ENCODE data around the gene CHRM2. TPM values are rescaled to one million over a fixed set of nuclear protein-coding genes. Genes with fewer than 3 reads are reported as not detected.

Gene CHRM2
- total and polyA plus RNA-seq, 2 experiments from 2014 or later: 0.21 to 0.35 TPM

GRCh38 chr7:136869991-136870865 lies 1.8 kb downstream of the CHRM2 start:
- peak; percentile 49 for DNase-seq (ENCODE audit: low spot score)
- no peak overlapping the region for H3K27ac Mint-ChIP-seq
- H3F3A ChIP-seq (replicated peaks; ENCODE audit: low read depth): no peaks in the 10 kb centered on the region
- peaks cover 32% of the 10 kb centered on the region for H3K4me1 ChIP-seq (ENCODE audit: insufficient read depth)
- H3K36me3 Mint-ChIP-seq (ENCODE audit: low read depth): no peaks in the 10 kb centered on the region
- peaks cover 28% of the 10 kb centered on the region for H3K4me1 Mint-ChIP-seq
- no peaks in the 10 kb centered on the region; the same call in 1 of the 2 replicates for H4K20me1 ChIP-seq (replicated peaks; ENCODE audit: insufficient read depth)
- H3K27ac ChIP-seq (ENCODE audit: low read depth): no peak overlapping the region
- H3K4me2 ChIP-seq: peak overlapping the region; percentile 95
- peak overlapping the region; percentile 96 for H2AFZ ChIP-seq
- no peaks in the 10 kb centered on the region for H3K9me3 Mint-ChIP-seq
- H3K4me3 ChIP-seq: peak overlapping the region; percentile 76
- no peaks in the 10 kb centered on the region for H3K9me2 ChIP-seq (ENCODE audit: insufficient read depth)
- peak overlapping the region; percentile 72 for H3K4me3 Mint-ChIP-seq
- peak; percentile 48 for ATAC-seq
- no peaks in the 10 kb centered on the region for H3K36me3 ChIP-seq (ENCODE audit: insufficient read depth)
- H3K27me3 ChIP-seq (ENCODE audit: insufficient read depth): peaks cover 77% of the 10 kb centered on the region
- peaks cover 56% of the 10 kb centered on the region for H3K27me3 Mint-ChIP-seq (ENCODE audit: insufficient read depth, low read depth, poor library complexity)
- TF ChIP-seq EZH2phosphoT487 (IDR thresholded peaks at IDR 0.05; ENCODE audit: unreplicated experiment) (peak; percentile 47), ZNF114 (CRISPR knock-in tag; IDR thresholded peaks at IDR 0.05) (no peak), JUNB (IDR thresholded peaks at IDR 0.05; ENCODE audit: unreplicated experiment) (no peak), POLR2AphosphoS5 (IDR thresholded peaks at IDR 0.05; ENCODE audit: low read depth) (no peak), EZH2 (IDR thresholded peaks at IDR 0.05; ENCODE audit: low read depth, unreplicated experiment) (peak; percentile 84)
- TF ChIP-seq, protein P1, sequence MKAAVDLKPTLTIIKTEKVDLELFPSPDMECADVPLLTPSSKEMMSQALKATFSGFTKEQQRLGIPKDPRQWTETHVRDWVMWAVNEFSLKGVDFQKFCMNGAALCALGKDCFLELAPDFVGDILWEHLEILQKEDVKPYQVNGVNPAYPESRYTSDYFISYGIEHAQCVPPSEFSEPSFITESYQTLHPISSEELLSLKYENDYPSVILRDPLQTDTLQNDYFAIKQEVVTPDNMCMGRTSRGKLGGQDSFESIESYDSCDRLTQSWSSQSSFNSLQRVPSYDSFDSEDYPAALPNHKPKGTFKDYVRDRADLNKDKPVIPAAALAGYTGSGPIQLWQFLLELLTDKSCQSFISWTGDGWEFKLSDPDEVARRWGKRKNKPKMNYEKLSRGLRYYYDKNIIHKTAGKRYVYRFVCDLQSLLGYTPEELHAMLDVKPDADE (IDR thresholded peaks at IDR 0.05): no peak
- H3K79me2 ChIP-seq (replicated peaks; ENCODE audit: insufficient read depth): no peaks in the 10 kb centered on the region

DNA sequence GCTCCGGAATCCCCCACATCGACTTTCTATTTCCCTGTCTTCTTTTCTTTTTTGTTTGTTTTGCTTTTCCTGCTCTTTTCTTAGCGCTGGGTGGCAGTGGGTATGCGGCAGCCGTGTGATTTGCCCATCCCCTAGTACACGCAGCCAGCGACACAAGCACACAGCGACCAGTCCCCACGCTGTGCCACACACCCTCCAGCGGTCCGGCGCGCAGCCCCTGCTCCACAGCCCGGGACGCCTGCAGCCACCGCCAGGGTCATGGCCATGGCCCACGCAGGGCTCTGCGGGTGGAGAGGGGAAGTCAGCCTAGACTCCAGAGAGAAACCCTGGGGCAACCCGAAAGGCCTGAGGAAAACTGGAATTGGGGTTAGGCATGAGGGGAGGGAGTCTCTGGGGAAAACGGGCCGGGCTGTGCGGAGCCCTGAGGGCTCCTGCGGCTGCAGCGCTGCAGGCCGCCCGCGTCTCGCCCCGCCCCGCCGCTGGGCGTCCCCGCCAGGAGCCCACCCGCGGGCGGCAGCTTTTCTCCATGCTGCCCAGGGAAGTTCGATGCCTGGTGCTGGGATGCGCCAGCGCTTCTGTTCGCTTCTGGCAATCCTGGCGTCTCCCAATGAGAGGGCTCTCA lies 2.5 kb downstream of the CHRM2 start:
- H3K9me3 Mint-ChIP-seq: no peaks in the 10 kb centered on the region
- peak overlapping the region; percentile 72 for H3K4me3 Mint-ChIP-seq
- Histone ChIP-seq H3K4me1 (ENCODE audit: insufficient read depth) (peaks cover 32% of the 10 kb centered on the region), H3K9me2 (ENCODE audit: insufficient read depth) (no peaks in the 10 kb centered on the region), H3K36me3 (ENCODE audit: insufficient read depth) (no peaks in the 10 kb centered on the region), H3K4me3 (peak overlapping the region; percentile 76), H3K79me2 (replicated peaks; ENCODE audit: insufficient read depth) (no peaks in the 10 kb centered on the region), H3K27me3 (ENCODE audit: insufficient read depth) (peaks cover 77% of the 10 kb centered on the region), H3K4me2 (peak overlapping the region; percentile 95), H2AFZ (peak overlapping the region; percentile 96), H4K20me1 (replicated peaks; ENCODE audit: insufficient read depth) (no peaks in the 10 kb centered on the region; the same call in 1 of the 2 replicates), H3F3A (replicated peaks; ENCODE audit: low read depth) (no peaks in the 10 kb centered on the region), H3K27ac (ENCODE audit: low read depth) (no peak overlapping the region)
- peak; percentile 55 for ATAC-seq
- H3K27ac Mint-ChIP-seq: no peak overlapping the region
- H3K4me1 Mint-ChIP-seq: peaks cover 28% of the 10 kb centered on the region
- DNase-seq (ENCODE audit: low spot score): peak; percentile 51
- no peaks in the 10 kb centered on the region for H3K36me3 Mint-ChIP-seq (ENCODE audit: low read depth)
- peaks cover 56% of the 10 kb centered on the region for H3K27me3 Mint-ChIP-seq (ENCODE audit: insufficient read depth, low read depth, poor library complexity)
- no peak for TF ChIP-seq POLR2AphosphoS5 (IDR thresholded peaks at IDR 0.05; ENCODE audit: low read depth)
- peak; percentile 82 for TF ChIP-seq EZH2 (IDR thresholded peaks at IDR 0.05; ENCODE audit: low read depth, unreplicated experiment)
